ENCODE measurements around the gene MYADML2. TPM values are rescaled to one million over a fixed set of nuclear protein-coding genes. Genes with fewer than 3 reads are reported as not detected.

The MYADML2 gene
- total RNA-seq, 1 experiment from 2014 or later, result 0.22 TPM

DNA sequence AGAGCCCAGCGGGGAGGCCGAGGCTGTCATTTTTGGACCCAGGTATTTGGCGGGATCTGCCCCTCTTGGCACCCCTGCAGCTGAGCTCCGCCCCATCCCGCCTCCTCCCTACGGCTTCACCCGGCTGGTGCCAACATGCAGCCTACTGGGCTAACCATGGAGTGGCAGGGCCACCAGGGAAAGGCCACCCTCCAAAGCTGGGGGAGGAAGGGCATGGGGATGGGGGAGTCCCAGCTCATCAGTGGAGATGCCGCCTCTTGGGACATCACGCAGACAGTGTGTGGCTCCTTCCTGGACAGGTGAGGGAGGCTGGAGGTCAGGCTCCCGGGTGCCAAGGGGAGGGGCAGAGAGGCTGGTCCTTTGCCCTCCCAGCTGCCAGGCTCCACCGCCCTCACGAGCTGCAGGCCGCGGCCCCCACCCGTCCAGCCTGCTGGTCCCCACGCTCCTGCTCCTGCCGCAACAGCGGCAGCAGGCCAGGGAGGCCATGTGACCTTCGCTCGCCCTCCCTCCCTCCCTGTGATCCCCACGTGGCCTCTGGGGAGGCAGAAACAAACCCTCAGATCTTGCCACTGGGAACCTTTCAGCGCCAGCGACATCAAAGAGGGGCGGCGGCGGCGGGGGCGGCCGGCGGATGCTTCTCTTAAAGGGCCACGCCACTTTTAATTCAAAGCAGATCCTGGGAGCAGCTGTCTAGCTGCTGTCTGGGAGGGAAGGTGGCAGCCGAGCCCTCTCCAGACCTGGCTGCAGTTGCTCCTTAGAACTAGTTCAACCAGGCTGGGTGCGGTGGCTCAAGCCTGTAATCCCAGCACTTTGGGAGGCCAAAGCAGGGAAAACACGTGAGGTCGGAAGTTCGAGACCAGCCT, 20.7 kb upstream of the MYADML2 start:
- H2BK120ac ChIP-seq (ENCODE audit: low read depth, low read length, poor library complexity, severe bottlenecking), result no peak overlapping the region
- Mint-ChIP-seq H3K4me1 (peaks cover 8 to 20% of the 10 kb centered on the region in 2 experiments), H3K27ac (no peak overlapping the region), H3K4me3 (no peak overlapping the region; a peak in 1 of 5 replicates), H3K36me3 (ENCODE audit: insufficient read depth in 1 of 3, low read depth in 3 of 3) (no peaks in the 10 kb centered on the region), H3K27me3 (ENCODE audit: low read depth) (peaks cover 84% of the 10 kb centered on the region), H3K9me3 (peaks cover 7% of the 10 kb centered on the region in 2 experiments)
- H3K4me2 ChIP-seq (ENCODE audit: insufficient read depth, insufficient read length, low read length), result peak overlapping the region; percentile 0
- no peak overlapping the region for H3K56ac ChIP-seq (ENCODE audit: insufficient read length, low read depth, low read length)
- H2BK5ac ChIP-seq (ENCODE audit: insufficient read length, low read length), result no peak overlapping the region
- no peak overlapping the region for H4K91ac ChIP-seq (ENCODE audit: insufficient read length, low read depth, low read length)
- no peak overlapping the region for H3K23ac ChIP-seq (ENCODE audit: insufficient read length, low read depth, low read length)
- H4K20me1 ChIP-seq (ENCODE audit: control insufficient read depth, insufficient read depth, insufficient read length), result no peaks in the 10 kb centered on the region
- no peaks in the 10 kb centered on the region for H3K23me2 ChIP-seq (ENCODE audit: insufficient read length, low read depth, low read length, poor library complexity, severe bottlenecking)
- H3T11ph ChIP-seq (ENCODE audit: low read length), result no peak overlapping the region
- H3K79me2 ChIP-seq (ENCODE audit: insufficient read depth, low read length), result no peaks in the 10 kb centered on the region
- H3K18ac ChIP-seq (ENCODE audit: insufficient read length, low read depth, low read length), result no peak overlapping the region
- H4K5ac ChIP-seq (ENCODE audit: insufficient read length, low read depth, low read length), result no peak overlapping the region
- H3K9ac ChIP-seq (ENCODE audit: extremely low read depth, insufficient read length, low read length), result no peak overlapping the region
- H2AFZ ChIP-seq (ENCODE audit: low read length), result no peak overlapping the region
- no peaks in the 10 kb centered on the region for H3K9me3 ChIP-seq (ENCODE audit: control insufficient read depth, low read depth, low read length)
- WGBS (ENCODE audit: extremely low coverage, insufficient read length, low lambda C conversion rate), result no CpG with 5 or more reads among the region's 36 CpGs
- peaks cover 2% of the 10 kb centered on the region; the same call in 1 of the 2 replicates for H3K4me1 ChIP-seq (ENCODE audit: insufficient read depth, low read length)
- DNase-seq, result peak; percentile 95
- no peak overlapping the region for H3K14ac ChIP-seq (ENCODE audit: insufficient read depth, low read length)
- H2BK20ac ChIP-seq (ENCODE audit: low read depth, low read length, poor library complexity, severe bottlenecking), result no peak overlapping the region
- H3K27me3 ChIP-seq (ENCODE audit: insufficient read depth, low read length), result peaks cover 11% of the 10 kb centered on the region; the same call in 1 of the 2 replicates
- no peak overlapping the region for H4K8ac ChIP-seq (replicated peaks; ENCODE audit: insufficient read length, low read depth, low read length)
- no peak overlapping the region for H3K4ac ChIP-seq (ENCODE audit: low read depth, low read length)
- H2AK5ac ChIP-seq (ENCODE audit: insufficient read length, low read length), result no peak overlapping the region
- no peaks in the 10 kb centered on the region for H3K79me1 ChIP-seq (ENCODE audit: insufficient read depth, low read depth, low read length, poor library complexity, severe bottlenecking)
- H2BK12ac ChIP-seq (ENCODE audit: insufficient read length, low read depth, low read length), result no peak overlapping the region
- TF ChIP-seq, protein P1, sequence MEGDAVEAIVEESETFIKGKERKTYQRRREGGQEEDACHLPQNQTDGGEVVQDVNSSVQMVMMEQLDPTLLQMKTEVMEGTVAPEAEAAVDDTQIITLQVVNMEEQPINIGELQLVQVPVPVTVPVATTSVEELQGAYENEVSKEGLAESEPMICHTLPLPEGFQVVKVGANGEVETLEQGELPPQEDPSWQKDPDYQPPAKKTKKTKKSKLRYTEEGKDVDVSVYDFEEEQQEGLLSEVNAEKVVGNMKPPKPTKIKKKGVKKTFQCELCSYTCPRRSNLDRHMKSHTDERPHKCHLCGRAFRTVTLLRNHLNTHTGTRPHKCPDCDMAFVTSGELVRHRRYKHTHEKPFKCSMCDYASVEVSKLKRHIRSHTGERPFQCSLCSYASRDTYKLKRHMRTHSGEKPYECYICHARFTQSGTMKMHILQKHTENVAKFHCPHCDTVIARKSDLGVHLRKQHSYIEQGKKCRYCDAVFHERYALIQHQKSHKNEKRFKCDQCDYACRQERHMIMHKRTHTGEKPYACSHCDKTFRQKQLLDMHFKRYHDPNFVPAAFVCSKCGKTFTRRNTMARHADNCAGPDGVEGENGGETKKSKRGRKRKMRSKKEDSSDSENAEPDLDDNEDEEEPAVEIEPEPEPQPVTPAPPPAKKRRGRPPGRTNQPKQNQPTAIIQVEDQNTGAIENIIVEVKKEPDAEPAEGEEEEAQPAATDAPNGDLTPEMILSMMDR (conservative IDR thresholded peaks at IDR 0.05), result no peak
- no peak overlapping the region for H3K27ac ChIP-seq (ENCODE audit: insufficient read length, low read depth, low read length)
- no peak overlapping the region for H2BK15ac ChIP-seq (ENCODE audit: low read depth, low read length)

Data from H9 (cell line).